ENCODE results near the gene ACSBG1.
A peak's percentile ranks its signal among the peaks of the same experiment; 100 is the strongest.
"Not testable (repeated sequence)": the region's sequence is repeated elsewhere in the genome, so short reads cannot be mapped to it uniquely, and the experiment has no call there.

The ACSBG1 gene

DNA sequence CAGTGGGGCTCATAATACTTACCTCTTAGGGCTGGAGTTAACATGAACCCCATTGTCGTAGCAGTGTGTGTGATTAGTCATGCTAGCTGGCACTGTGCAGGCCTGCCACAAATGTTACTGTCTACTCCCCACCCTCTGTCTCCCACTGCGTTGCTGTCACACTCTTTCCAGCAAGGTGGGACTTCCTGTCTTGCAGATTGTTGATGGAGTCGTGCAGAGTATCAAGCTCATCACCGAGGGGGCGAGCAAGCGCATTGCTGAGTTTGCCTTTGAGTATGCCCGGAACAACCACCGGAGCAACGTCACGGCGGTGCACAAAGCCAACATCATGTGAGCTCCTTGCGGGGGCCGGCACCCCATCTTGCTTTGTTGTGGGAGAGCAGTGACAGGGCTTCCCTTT, 72.3 kb downstream of the ACSBG1 start:
- DNase-seq, result peak; percentile 21

- no peak for DNase-seq
Measured at GRCh38 chr15:78159395-78159794, 75.0 kb downstream of the ACSBG1 start.

GRCh38 chr15:78157203-78157602, 77.2 kb downstream of the ACSBG1 start:
- DNase-seq, result no peak

GRCh38 chr15:78156653-78157052, 77.7 kb downstream of the ACSBG1 start:
- no peak for DNase-seq

GRCh38 chr15:78155355-78155939, 78.9 kb downstream of the ACSBG1 start:
- no peak for DNase-seq

DNA sequence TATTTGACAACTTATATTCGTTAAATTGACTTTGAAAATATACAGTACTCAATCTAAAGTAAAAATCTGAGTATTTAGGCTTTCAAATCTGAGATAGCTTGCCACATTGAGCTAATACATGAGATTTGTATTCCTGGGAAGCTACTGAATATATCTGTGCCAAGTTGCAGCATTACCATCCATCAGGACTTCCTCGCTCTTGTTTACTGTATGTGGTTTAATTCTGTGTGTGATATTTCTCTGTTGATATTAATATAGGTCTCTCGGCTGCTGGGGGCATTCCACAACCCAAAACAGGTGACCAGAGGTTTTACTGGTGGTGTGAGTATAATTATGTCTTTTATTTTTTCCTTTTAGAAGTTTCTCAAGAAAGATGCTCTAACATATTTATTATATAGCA, 79.4 kb downstream of the ACSBG1 start:
- no peak for DNase-seq

DNA sequence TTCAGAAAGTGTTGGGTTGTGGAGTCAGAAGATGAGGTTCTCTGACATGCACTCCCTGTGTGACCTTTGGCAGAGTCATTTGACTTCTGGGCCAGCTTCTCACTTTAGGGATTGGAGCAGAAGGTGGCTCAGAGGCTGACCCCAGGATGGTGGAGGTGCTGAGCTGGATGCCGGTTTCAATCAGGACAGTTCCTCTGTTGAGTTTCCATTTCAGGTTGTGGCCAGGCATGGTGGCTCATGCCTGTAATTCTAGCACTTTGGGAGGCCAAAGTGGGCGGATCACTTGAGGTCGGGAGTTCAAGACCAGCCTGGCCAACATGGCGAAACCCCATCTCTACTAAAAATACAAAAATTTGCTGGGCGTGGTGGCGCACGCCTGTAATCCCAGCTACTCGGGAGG, 83.3 kb downstream of the ACSBG1 start:
- not testable (repeated sequence) for DNase-seq

DNA sequence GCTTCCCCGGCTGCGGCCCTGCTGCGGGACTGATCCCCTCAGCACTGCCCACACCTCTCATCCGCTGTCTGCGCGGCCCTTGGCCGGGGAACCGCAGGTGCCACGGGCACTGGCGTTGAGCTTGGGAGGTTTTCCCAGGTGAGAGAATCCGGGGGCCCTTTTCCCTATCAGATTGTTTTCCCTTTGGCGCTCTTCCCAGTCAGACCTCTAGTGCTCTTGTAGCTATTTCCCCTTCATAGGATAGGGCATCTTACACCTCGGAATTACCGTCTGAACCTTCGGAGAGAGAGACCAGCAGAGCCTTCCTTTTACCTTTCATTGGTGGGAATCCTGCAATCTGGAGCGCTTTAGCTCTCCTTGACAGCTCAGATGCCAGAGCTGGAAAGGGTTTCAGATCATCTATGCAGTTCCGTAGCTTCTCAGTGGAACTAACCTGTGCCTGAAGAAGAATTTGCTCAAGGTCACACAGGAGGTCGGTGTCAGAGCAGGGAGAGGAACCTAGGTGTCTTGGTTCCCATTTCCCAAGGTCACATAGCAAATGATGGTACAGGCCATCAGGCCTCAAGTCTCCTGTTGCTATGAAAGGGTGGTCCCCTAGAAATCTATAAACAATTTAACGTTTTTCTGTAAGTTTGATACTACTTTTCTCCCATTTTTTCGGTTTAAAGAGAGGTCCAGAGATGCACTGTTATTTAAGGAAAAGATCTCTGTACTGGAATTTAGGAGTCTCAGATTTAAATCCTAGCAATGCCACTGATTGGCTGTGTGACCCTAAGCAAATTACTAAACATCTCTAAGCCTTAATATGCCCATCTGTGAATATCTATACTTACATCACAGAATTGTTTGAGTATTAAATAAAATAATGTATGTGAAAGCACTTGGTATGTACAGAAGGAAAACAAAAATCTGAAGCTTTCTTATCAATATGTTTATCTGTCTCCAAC, 84.3 kb downstream of the ACSBG1 start:
- no peak for DNase-seq

- peak; percentile 99 for DNase-seq
Measured at GRCh38 chr15:78149068-78149804, 85.1 kb downstream of the ACSBG1 start, which contains the start of gene IDH3A. TSS of gene IDH3A (plus strand) at chr15:78149362. CDS start at chr15:78149404, 42 bp downstream.

DNA sequence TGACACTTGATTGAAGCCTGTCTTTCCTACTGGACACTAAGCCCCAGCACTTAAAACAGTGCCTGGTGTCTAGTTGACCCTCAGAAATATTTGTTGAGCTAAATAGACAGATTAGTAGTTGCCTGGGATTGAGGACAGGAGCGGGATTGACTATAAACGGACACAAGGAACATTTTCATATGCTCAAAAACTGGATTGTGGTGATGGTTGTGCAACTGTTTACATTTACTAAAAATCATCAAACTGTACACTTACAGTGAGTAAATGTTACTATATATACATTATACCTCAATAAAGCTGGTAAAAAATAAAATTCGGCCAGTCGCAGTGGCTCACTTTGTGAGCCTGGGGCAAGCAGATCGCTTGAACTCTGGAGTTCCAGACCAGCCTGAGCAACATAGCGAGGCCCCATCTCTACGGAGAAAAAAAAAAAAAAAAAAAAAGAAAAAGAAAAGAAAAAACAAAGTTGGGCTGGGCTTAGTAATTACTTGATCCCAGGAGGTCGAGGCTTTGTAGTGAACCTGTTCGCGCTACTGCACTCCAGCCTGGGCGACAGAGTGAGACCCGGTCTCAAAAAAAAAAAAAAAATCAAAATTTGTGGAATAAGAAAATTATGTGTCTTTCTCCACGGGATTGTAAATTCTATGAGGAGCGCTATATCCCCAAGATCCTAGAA, 85.8 kb downstream of the ACSBG1 start:
- DNase-seq, result no peak

- no peak for DNase-seq
Measured at GRCh38 chr15:78147566-78147965, 86.8 kb downstream of the ACSBG1 start.

DNA sequence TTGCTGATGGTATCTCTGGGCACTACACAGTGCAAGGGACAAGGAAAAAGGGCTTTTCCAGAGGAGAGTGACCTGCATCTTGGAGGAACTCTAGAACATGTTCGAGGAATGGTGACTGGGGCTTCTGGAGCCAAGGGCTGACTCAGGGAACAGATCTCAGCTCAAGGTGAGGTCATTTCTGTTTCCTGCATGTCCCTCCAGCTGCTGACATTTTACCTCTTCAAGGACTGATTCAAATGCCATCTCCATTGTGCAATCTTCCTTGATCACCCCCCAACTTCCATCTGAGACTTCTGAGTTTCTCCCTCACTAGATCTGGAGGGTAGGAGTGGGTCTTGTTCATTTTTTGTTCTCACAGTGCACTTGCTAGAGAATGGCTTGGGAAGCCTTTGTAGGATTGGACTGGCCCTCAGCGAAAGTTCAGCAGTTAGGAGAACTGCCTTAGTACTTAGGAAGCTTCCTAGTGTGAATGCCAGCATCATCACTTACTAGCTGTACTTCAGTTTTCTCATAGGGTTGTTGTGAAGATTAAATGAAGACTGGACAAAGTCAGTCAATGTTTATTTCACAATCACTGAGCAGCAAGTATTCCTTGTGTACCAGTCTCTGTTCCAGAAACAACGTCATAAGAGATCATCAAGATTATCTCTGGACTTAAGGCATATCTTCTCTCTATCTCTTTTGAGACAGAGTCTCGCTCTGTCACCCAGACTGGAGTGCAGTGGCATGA, 87.8 kb downstream of the ACSBG1 start:
- no peak for DNase-seq

DNA sequence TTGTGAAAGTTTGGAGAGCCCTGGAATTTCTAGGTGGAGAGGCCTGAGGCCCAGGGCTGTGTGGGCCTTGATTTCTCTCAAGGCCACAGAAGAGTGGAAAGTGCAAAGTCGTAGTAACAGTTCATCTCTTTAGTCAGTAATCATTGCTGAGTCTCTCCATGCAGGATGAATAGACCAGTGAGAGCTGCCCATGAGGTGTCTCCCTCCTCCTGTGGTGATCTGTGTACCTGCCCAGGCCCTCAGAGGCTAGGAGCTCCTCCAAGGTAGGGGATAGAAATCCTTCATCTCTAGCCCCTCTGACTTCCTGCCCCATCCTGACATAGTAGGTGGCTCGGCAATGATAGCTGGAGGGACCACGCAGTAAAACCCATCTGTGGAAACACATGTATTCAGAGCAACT, 92.0 kb downstream of the ACSBG1 start:
- no peak for DNase-seq

GRCh38 chr15:78140292-78140691, 94.1 kb downstream of the ACSBG1 start:
- DNase-seq, result no peak

- no peak for DNase-seq
Measured at GRCh38 chr15:78139578-78139977, 94.8 kb downstream of the ACSBG1 start.

DNA sequence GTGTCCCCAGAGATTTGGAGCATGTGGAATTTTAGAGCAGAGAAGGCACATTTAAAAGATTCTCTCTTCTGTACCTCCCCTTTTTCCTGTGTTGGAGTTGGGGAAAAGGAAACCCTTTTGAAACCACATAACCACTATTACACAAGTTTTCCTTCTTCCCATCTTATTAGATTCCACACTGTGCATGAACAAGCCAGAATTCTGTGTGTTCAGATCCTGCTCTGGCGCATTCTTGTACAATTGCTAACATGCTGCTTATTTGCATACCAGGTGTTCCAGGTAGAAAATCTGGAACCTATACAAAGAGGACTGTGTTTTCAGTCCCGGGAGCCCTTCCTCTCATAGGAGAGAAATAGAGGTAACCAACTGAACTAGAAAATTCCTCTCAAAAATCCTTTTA, 100.6 kb downstream of the ACSBG1 start:
- DNase-seq, result no peak

- DNase-seq, result peak; percentile 78
Measured at GRCh38 chr15:78131295-78132061, 102.9 kb downstream of the ACSBG1 start, which contains the start of gene CIB2. TSS of gene CIB2 (minus strand) at chr15:78131445. CDS start at chr15:78131215, 230 bp downstream.

GRCh38 chr15:78130466-78131294, 103.7 kb downstream of the ACSBG1 start:
- no peak for DNase-seq

- DNase-seq, result no peak
Measured at GRCh38 chr15:78129751-78130287, 104.5 kb downstream of the ACSBG1 start.
